SJCRH30 (cell line): ENCODE data around the gene GLB1L. TPM values are rescaled to one million over a fixed set of nuclear protein-coding genes. Genes with fewer than 3 reads are reported as not detected.
A peak's percentile ranks its signal among the peaks of the same experiment; 100 is the strongest.

Source experiments
- DNase-seq, 2 experiments: peaks; one replicate each; pipeline ENCODE4 v3.0.0-alpha.2; 2015 to 2020
- H3K27ac ChIP-seq: fragments of 250-450 bp; sonication (Bioruptor Pico); 2 replicates; pipeline ENCODE4 v1.5.1; 2020; ENCODE audit warnings: mild to moderate bottlenecking, moderate library complexity
- H3K27me3 ChIP-seq: fragments of 250-450 bp; sonication (Bioruptor Pico); 2 replicates; pipeline ENCODE4 v1.5.1; 2020; ENCODE audit warnings: mild to moderate bottlenecking, moderate library complexity
- H3K36me3 ChIP-seq: fragments of 250-450 bp; sonication (Bioruptor Pico); 2 replicates; pipeline ENCODE4 v1.5.1; 2020; ENCODE audit warnings: mild to moderate bottlenecking, moderate library complexity
- H3K4me1 ChIP-seq: fragments of 250-450 bp; sonication (Bioruptor Pico); 2 replicates; pipeline ENCODE4 v1.5.1; 2020; ENCODE audit warnings: mild to moderate bottlenecking, moderate library complexity
- H3K4me3 ChIP-seq: fragments of 250-450 bp; sonication (Bioruptor Pico); 2 replicates; pipeline ENCODE4 v1.5.1; 2020; ENCODE audit warnings: mild to moderate bottlenecking, moderate library complexity
- H3K9me3 ChIP-seq: fragments of 250-450 bp; sonication (Bioruptor Pico); replicated peaks from 2 replicates; pipeline ENCODE4 v1.5.1; 2020; ENCODE audit warnings: mild to moderate bottlenecking, moderate library complexity
- total RNA-seq: library from RNA; depleted of rRNA; stranded (reverse); fragments of >200 nt; shearing (Covaris generic); gene quantifications from 2 replicates; pipeline ENCODE4 v1.2.3, GENCODE V29; 2014

The GLB1L gene
- total RNA-seq, 1 experiment from 2014 or later, result 4.2 TPM

- Histone ChIP-seq H3K9me3 (no peaks in the 10 kb centered on the region), H3K4me3 (no peak overlapping the region), H3K4me1 (peaks cover 6% of the 10 kb centered on the region), H3K36me3 (peaks cover 30% of the 10 kb centered on the region), H3K27ac (no peak overlapping the region), H3K27me3 (no peaks in the 10 kb centered on the region)
- DNase-seq, result no peak
Observed at GRCh38 chr2:219215871-219216534, 29.2 kb downstream of the GLB1L start.

GRCh38 chr2:219214786-219215185, 30.5 kb downstream of the GLB1L start:
- Histone ChIP-seq H3K9me3 (no peaks in the 10 kb centered on the region), H3K27ac (no peak overlapping the region), H3K27me3 (no peaks in the 10 kb centered on the region), H3K4me3 (no peak overlapping the region), H3K36me3 (peaks cover 28% of the 10 kb centered on the region), H3K4me1 (peaks cover 6% of the 10 kb centered on the region)
- no peak for DNase-seq

- no peak for DNase-seq
- H3K4me1 ChIP-seq, result no peaks in the 10 kb centered on the region; the same call in 1 of the 2 replicates
- no peaks in the 10 kb centered on the region for H3K9me3 ChIP-seq
- H3K4me3 ChIP-seq, result no peak overlapping the region
- peaks cover 28% of the 10 kb centered on the region for H3K36me3 ChIP-seq
- no peak overlapping the region for H3K27ac ChIP-seq
- no peaks in the 10 kb centered on the region for H3K27me3 ChIP-seq
Observed at GRCh38 chr2:219214141-219214540, 31.1 kb downstream of the GLB1L start.

GRCh38 chr2:219213486-219214071, 31.7 kb downstream of the GLB1L start:
- H3K27ac ChIP-seq, result no peak overlapping the region
- no peaks in the 10 kb centered on the region for H3K27me3 ChIP-seq
- no peaks in the 10 kb centered on the region for H3K9me3 ChIP-seq
- H3K4me1 ChIP-seq, result no peaks in the 10 kb centered on the region; the same call in 1 of the 2 replicates
- peaks cover 30% of the 10 kb centered on the region for H3K36me3 ChIP-seq
- no peak for DNase-seq
- no peak overlapping the region for H3K4me3 ChIP-seq

- no peak overlapping the region for H3K4me3 ChIP-seq
- H3K4me1 ChIP-seq, result no peaks in the 10 kb centered on the region; the same call in 1 of the 2 replicates
- no peak for DNase-seq
- no peaks in the 10 kb centered on the region for H3K9me3 ChIP-seq
- H3K27ac ChIP-seq, result no peak overlapping the region
- no peaks in the 10 kb centered on the region for H3K27me3 ChIP-seq
- peaks cover 30% of the 10 kb centered on the region for H3K36me3 ChIP-seq
Observed at GRCh38 chr2:219213026-219213415, 32.2 kb downstream of the GLB1L start.

GRCh38 chr2:219210886-219211362, 34.3 kb downstream of the GLB1L start:
- no peaks in the 10 kb centered on the region for H3K9me3 ChIP-seq
- H3K27me3 ChIP-seq, result no peaks in the 10 kb centered on the region
- no peak overlapping the region for H3K4me3 ChIP-seq
- no peak for DNase-seq
- H3K4me1 ChIP-seq, result no peaks in the 10 kb centered on the region
- no peak overlapping the region for H3K27ac ChIP-seq
- H3K36me3 ChIP-seq, result peaks cover 30% of the 10 kb centered on the region

GRCh38 chr2:219210196-219210885, 34.9 kb downstream of the GLB1L start:
- peaks cover 30% of the 10 kb centered on the region for H3K36me3 ChIP-seq
- no peak overlapping the region for H3K4me3 ChIP-seq
- H3K27me3 ChIP-seq, result no peaks in the 10 kb centered on the region
- no peak for DNase-seq
- H3K4me1 ChIP-seq, result no peaks in the 10 kb centered on the region
- H3K9me3 ChIP-seq, result no peaks in the 10 kb centered on the region
- H3K27ac ChIP-seq, result no peak overlapping the region

GRCh38 chr2:219209236-219210195, 35.7 kb downstream of the GLB1L start:
- Histone ChIP-seq H3K4me3 (no peak overlapping the region), H3K36me3 (peaks cover 23% of the 10 kb centered on the region), H3K4me1 (no peaks in the 10 kb centered on the region), H3K9me3 (no peaks in the 10 kb centered on the region), H3K27ac (no peak overlapping the region), H3K27me3 (no peaks in the 10 kb centered on the region)
- no peak for DNase-seq

- H3K27ac ChIP-seq, result no peak overlapping the region
- DNase-seq, result peak in 1 of 2 experiments; percentile 34
Observed at GRCh38 chr2:219207884-219208740, 37.1 kb downstream of the GLB1L start.

GRCh38 chr2:219207134-219207883, 37.9 kb downstream of the GLB1L start:
- Histone ChIP-seq H3K4me3 (peak overlapping the region; percentile 64), H3K9me3 (no peaks in the 10 kb centered on the region), H3K27me3 (no peaks in the 10 kb centered on the region), H3K36me3 (peaks cover 2% of the 10 kb centered on the region; the same call in 1 of the 2 replicates), H3K27ac (no peak overlapping the region), H3K4me1 (no peaks in the 10 kb centered on the region)
- DNase-seq, result no peak

More at GRCh38 chr2:219207884-219208740, 37.1 kb downstream of the GLB1L start:
- Histone ChIP-seq H3K4me1 (no peaks in the 10 kb centered on the region), H3K9me3 (no peaks in the 10 kb centered on the region), H3K4me3 (no peak overlapping the region), H3K36me3 (peaks cover 9% of the 10 kb centered on the region; the same call in 1 of the 2 replicates), H3K27me3 (no peaks in the 10 kb centered on the region)

- no peaks in the 10 kb centered on the region for H3K27me3 ChIP-seq
- H3K4me3 ChIP-seq, result peak within 1 kb of the TSS; percentile 64
- no peaks in the 10 kb centered on the region for H3K9me3 ChIP-seq
- DNase-seq, result peak; percentile 92 to 94
- H3K27ac ChIP-seq, result no peak within 1 kb of the TSS
- H3K4me1 ChIP-seq, result no peaks in the 10 kb centered on the region
- peaks cover 2% of the 10 kb centered on the region; the same call in 1 of the 2 replicates for H3K36me3 ChIP-seq
Observed at GRCh38 chr2:219206328-219207133, 38.7 kb downstream of the GLB1L start, which contains the start of gene ZFAND2B. ZFAND2B (plus strand) TSS chr2:219206782; CDS start chr2:219206988, 206 bp downstream.

GRCh38 chr2:219205981-219206327, 39.3 kb downstream of the GLB1L start:
- H3K36me3 ChIP-seq, result peaks cover 2% of the 10 kb centered on the region; the same call in 1 of the 2 replicates
- no peak overlapping the region for H3K27ac ChIP-seq
- peak overlapping the region; percentile 64 for H3K4me3 ChIP-seq
- no peaks in the 10 kb centered on the region for H3K27me3 ChIP-seq
- H3K9me3 ChIP-seq, result no peaks in the 10 kb centered on the region
- H3K4me1 ChIP-seq, result no peaks in the 10 kb centered on the region
- DNase-seq, result no peak
